A172 (cell line): ENCODE measurements around the gene NEDD4L. TPM values are rescaled to one million over a fixed set of nuclear protein-coding genes. Genes with fewer than 3 reads are reported as not detected.
A peak's percentile ranks its signal among the peaks of the same experiment; 100 is the strongest.

Experiments
- DNase-seq: peaks from one replicate; pipeline ENCODE4 v3.0.0-alpha.2; 2015; ENCODE audit warnings: low spot score
- total RNA-seq: library from RNA; depleted of rRNA; stranded (reverse); fragments of >200 nt; shearing (Covaris generic); gene quantifications from 2 replicates; pipeline ENCODE4 v1.2.3, GENCODE V29; 2014

NEDD4L gene
- total RNA-seq, 1 experiment from 2014 or later, result 8.1 TPM

GRCh38 chr18:58117786-58118403, 73.9 kb downstream of the NEDD4L start:
- DNase-seq, result peak; percentile 52

- no peak for DNase-seq
Observed at GRCh38 chr18:58118536-58118935, 74.5 kb downstream of the NEDD4L start.

GRCh38 chr18:58119819-58120218, 75.8 kb downstream of the NEDD4L start:
- DNase-seq, result no peak

- DNase-seq, result no peak
Observed at GRCh38 chr18:58124475-58124874, 80.4 kb downstream of the NEDD4L start.

GRCh38 chr18:58125183-58125582, 81.2 kb downstream of the NEDD4L start:
- DNase-seq, result no peak

- no peak for DNase-seq
Observed at GRCh38 chr18:58125756-58126155, 81.7 kb downstream of the NEDD4L start.

- no peak for DNase-seq
Observed at GRCh38 chr18:58128381-58129374, 84.7 kb downstream of the NEDD4L start.

GRCh38 chr18:58132595-58133261, 88.7 kb downstream of the NEDD4L start:
- DNase-seq, result no peak

GRCh38 chr18:58135183-58135641, 91.2 kb downstream of the NEDD4L start:
- DNase-seq, result peak; percentile 32

- DNase-seq, result peak; percentile 60
Observed at GRCh38 chr18:58135701-58136331, 91.8 kb downstream of the NEDD4L start.

- DNase-seq, result no peak
Observed at GRCh38 chr18:58136879-58137278, 92.9 kb downstream of the NEDD4L start.

GRCh38 chr18:58139459-58140386, 95.7 kb downstream of the NEDD4L start:
- DNase-seq, result no peak

- DNase-seq, result no peak
Observed at GRCh38 chr18:58140387-58141325, 96.6 kb downstream of the NEDD4L start.

- DNase-seq, result no peak
Observed at GRCh38 chr18:58143386-58143785, 99.4 kb downstream of the NEDD4L start.

- no peak for DNase-seq
Observed at GRCh38 chr18:58144106-58144505, 100.1 kb downstream of the NEDD4L start.

GRCh38 chr18:58144671-58145285, 100.8 kb downstream of the NEDD4L start:
- DNase-seq, result no peak

- no peak for DNase-seq
Observed at GRCh38 chr18:58146099-58146498, 102.1 kb downstream of the NEDD4L start.

- DNase-seq, result no peak
Observed at GRCh38 chr18:58148954-58149471, 105.0 kb downstream of the NEDD4L start.

GRCh38 chr18:58150772-58151171, 106.7 kb downstream of the NEDD4L start:
- no peak for DNase-seq
